SK-N-MC (cell line): ENCODE results near the gene PRPH2.

Experiments
- DNase-seq: peaks from one replicate; pipeline ENCODE4 v3.0.0-alpha.2; 2011; ENCODE audit warnings: low read depth, low spot score
- H3K27ac ChIP-seq: fragments of 200-600 bp; sonication (generic); 2 replicates; pipeline ENCODE4 v1.5.1; 2016; ENCODE audit warnings: mixed run types
- H3K36me3 ChIP-seq: fragments of 200-600 bp; sonication (generic); 2 replicates; pipeline ENCODE4 v1.6.1; 2017; ENCODE audit warnings: antibody characterized with exemption, low read length, mixed read lengths; ENCODE audit not compliant: insufficient read depth
- H3K4me3 ChIP-seq: fragments of 200-600 bp; sonication (generic); 2 replicates; pipeline ENCODE4 v1.5.1; 2016
- H3K9ac ChIP-seq: fragments of 200-600 bp; sonication (generic); 2 replicates; pipeline ENCODE4 v1.8.0; 2017; ENCODE audit warnings: mixed run types, mixed read lengths; ENCODE audit not compliant: insufficient read length
- H3K9me3 ChIP-seq: fragments of 200-600 bp; sonication (generic); 2 replicates; pipeline ENCODE4 v1.6.1; 2017; ENCODE audit warnings: low read depth, mild to moderate bottlenecking, antibody characterized with exemption, low read length, moderate library complexity, mixed read lengths
- EZH2 ChIP-seq: fragments of 200-600 bp; sonication (generic); IDR thresholded peaks from one replicate; pipeline ENCODE4 v1.6.1; 2017; ENCODE audit warnings: antibody characterized with exemption
- FOXP2 ChIP-seq: optimal IDR thresholded peaks from 2 replicates; pipeline ENCODE3; 2011; ENCODE audit warnings: mild to moderate bottlenecking, moderate library complexity; ENCODE audit not compliant: insufficient read depth; ENCODE audit errors: extremely low read length, control extremely low read depth
- POLR2AphosphoS5 ChIP-seq: IDR thresholded peaks from 2 replicates; pipeline ENCODE4 v1.6.1; 2012; ENCODE audit warnings: mild to moderate bottlenecking, low read depth, low read length, borderline replicate concordance

PRPH2 gene

DNA sequence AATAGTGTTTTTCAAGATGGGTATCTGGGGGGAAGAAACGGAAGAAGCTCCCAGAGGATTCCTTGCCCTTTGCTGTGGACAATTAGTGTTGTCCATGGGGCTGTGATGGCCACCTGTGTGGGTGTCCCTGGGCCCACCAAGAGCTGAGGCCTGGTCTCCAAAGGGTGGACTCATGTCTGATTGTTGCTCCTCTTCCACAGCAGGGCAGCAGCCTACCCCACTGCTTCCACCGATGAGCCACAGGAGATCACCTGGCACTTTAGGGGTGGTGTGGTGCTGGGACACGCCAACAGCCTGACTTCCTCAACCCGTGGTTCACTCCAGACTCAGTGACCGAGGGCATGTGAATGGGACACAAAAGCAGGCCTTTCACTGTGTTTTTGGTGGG lies 25.1 kb downstream of the PRPH2 start:
- Histone ChIP-seq H3K4me3 (no peak overlapping the region), H3K9ac (no peak overlapping the region), H3K27ac (no peak overlapping the region), H3K36me3 (peaks cover 9% of the 10 kb centered on the region), H3K9me3 (no peaks in the 10 kb centered on the region)
- DNase-seq, result no peak
- TF ChIP-seq FOXP2 (no peak), EZH2 (no peak), POLR2AphosphoS5 (no peak)

DNA sequence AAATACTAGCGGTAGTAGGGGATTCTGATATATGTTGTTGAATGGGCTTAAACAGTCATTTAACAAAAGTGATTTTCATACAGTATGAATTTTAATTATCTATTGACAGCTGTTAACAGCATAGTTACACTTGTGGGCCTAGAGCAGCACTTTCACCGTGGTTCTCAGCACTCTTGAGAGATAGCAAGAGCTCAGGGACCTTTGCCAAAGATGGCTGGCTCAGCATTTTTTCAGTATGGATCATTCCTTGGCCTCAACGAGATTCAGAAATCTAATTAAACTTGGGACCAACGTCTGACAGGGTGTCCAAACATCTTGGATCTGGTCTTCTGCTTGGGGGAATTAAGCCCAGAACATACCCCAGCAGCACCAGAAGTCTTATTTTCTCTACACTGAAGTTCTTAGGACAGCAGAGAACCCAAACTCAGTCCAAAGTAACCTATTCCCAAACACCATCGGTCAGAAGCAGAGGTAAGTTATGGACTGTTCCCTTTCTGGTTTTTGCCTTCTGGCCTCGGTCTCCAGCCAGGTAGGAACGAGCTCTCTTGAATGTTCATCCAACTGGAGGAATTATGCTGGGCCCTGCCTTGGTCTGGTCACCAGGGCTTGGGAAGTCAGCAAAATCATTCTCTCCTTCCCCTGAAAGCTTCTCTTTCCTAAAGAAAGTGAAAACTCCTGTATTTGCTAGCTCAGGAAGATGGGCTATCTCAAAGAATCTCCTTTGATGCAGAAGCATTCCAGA lies 25.7 kb downstream of the PRPH2 start:
- Histone ChIP-seq H3K9me3 (no peaks in the 10 kb centered on the region), H3K36me3 (peaks cover 10% of the 10 kb centered on the region), H3K27ac (no peak overlapping the region), H3K9ac (no peak overlapping the region), H3K4me3 (no peak overlapping the region)
- TF ChIP-seq EZH2, result no peak
- TF ChIP-seq POLR2AphosphoS5, result no peak
- no peak for TF ChIP-seq FOXP2
- no peak for DNase-seq

DNA sequence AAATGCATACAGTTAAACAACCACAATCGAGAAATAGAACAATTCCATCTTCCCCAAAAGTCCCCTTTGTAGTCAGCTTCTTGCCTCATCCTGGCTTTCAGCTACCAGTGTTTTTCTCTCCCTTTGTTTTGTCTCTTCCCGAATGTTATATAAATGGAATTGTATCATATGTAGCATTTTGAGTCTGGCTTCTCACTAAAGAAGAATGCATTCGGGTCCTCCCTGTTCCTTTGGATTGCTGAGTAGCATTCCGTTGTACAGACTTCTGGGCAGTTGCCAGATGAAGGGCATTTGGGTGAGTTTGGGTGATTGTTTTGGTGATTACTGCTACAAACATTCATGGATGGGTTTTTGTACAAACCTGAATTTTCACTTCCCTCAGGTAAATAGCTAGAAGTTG lies 27.8 kb downstream of the PRPH2 start:
- H3K9me3 ChIP-seq, result no peaks in the 10 kb centered on the region
- no peak overlapping the region for H3K9ac ChIP-seq
- H3K36me3 ChIP-seq, result peaks cover 24% of the 10 kb centered on the region
- TF ChIP-seq POLR2AphosphoS5 (no peak), FOXP2 (no peak), EZH2 (no peak)
- H3K4me3 ChIP-seq, result no peak overlapping the region
- H3K27ac ChIP-seq, result no peak overlapping the region
- no peak for DNase-seq

DNA sequence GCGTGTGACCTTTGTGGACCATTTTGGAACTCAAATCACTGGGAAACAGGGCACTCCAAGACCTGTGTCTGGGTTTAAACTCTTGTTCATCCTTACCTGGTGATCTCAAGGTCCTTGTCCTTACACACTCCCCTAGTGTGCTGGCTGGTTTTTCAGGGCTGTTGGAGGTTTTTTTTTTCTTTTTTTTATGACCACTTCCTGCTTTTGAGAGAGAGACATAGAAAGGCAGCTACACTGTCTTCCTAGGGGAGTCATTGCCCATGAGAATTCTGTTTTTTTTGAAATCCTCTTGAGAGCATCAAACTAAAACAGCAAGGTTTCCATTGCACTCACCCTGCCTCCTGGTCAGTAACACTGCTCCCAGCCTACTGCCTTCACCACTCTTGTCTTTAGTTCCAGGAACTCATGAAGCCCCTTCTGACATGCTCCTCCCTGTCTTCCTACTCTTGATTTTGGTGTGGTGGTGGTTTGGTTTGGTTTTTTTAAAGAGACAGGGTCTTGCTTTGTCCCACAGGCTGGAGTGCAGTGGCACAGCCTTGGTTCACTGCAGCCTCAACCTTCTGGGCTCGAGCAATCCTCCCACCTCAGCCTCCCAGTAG lies 28.6 kb downstream of the PRPH2 start:
- H3K9ac ChIP-seq, result no peak overlapping the region
- DNase-seq, result no peak
- TF ChIP-seq FOXP2, result no peak
- no peak for TF ChIP-seq POLR2AphosphoS5
- no peak for TF ChIP-seq EZH2
- H3K27ac ChIP-seq, result no peak overlapping the region
- H3K36me3 ChIP-seq, result peaks cover 31% of the 10 kb centered on the region
- no peak overlapping the region for H3K4me3 ChIP-seq
- no peaks in the 10 kb centered on the region for H3K9me3 ChIP-seq

DNA sequence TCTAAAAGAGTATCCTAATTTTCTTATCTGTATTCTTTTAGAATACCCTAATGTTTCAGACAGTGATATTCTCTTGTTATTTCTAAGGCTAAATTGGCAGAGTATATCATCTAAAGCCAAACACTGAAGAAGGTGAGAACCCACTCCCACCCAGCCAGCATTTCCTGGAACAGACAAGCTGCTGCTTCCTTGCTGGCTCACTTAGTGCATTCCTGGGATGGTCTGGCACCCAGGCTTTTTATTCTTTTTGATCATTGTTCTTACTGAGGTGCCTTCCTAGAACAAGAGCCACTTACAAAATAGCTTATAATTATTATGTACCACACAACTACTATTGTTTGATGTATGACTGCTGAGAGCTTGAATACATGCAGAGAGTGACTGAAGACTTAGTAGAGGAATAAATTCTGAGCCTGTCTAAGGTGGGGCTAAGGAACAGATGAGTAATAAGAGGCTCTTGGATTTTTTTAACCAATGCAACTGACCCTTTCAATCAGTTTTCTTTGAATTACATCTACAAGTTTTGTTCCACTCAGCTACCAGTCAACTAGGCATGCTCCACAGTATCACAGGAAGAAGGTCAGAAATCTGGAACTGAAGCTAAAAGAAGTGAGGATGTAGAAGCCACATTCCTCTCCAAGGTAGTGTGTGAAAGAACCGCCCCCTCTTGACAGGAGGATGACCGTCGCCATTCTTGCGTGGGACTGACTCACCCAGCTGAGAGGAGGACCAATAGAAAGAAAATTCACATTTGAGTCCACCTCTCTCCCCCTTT lies 30.1 kb downstream of the PRPH2 start:
- Histone ChIP-seq H3K9ac (no peak overlapping the region), H3K36me3 (peaks cover 36% of the 10 kb centered on the region), H3K27ac (no peak overlapping the region), H3K4me3 (no peak overlapping the region), H3K9me3 (no peaks in the 10 kb centered on the region)
- no peak for DNase-seq
- TF ChIP-seq POLR2AphosphoS5, result no peak
- TF ChIP-seq FOXP2, result no peak
- no peak for TF ChIP-seq EZH2

DNA sequence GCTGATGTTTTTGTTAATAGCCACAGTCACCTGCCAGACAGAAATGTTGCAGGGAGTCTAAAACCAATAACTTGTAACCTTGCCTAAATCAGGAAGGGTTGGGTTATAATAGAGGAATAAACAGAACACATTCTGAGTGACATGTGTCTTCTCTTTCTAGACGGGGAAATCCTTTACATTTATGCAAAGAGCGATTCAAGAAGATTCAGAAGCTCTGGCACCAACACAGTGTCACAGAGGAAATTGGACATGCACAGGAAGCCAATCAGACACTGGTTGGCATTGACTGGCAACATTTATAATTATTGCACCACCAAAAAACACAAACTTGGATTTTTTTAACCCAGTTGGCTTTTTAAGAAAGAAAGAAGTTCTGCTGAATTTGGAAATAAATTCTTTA lies 31.5 kb downstream of the PRPH2 start:
- Histone ChIP-seq H3K9ac (no peak overlapping the region), H3K36me3 (peaks cover 36% of the 10 kb centered on the region), H3K4me3 (no peak overlapping the region), H3K27ac (no peak overlapping the region), H3K9me3 (no peaks in the 10 kb centered on the region)
- TF ChIP-seq FOXP2, result no peak
- TF ChIP-seq EZH2, result no peak
- TF ChIP-seq POLR2AphosphoS5, result no peak
- DNase-seq, result no peak

DNA sequence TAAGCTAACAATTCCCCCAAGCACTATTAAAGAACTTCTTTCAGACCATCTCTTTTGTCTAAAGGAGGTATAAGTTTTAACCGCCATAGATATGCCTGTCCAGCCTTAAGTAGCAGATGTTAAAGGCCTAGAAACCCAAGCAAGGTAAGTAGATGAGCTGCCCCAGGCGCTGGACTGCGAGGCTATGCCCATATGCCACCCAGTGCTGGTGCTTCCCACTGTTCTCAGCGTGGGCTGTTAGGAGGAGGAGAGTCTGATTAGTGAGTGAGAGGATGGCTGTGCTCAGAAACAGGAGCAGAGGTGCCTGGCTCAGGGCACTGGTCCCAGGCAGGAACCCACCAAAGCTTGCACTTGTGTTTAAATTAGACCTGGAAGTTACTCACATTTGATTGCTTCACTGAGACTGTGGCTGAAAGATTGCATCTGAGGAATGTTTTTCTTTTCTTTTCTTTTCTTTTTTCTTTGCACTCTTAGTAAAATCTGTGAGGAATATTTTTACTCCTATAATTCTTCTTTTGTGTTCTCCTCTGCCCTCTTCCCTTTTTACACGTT lies 32.2 kb downstream of the PRPH2 start:
- no peak overlapping the region for H3K4me3 ChIP-seq
- H3K36me3 ChIP-seq, result peaks cover 36% of the 10 kb centered on the region
- no peak overlapping the region for H3K27ac ChIP-seq
- H3K9ac ChIP-seq, result no peak overlapping the region
- TF ChIP-seq EZH2, result no peak
- no peak for TF ChIP-seq POLR2AphosphoS5
- no peak for TF ChIP-seq FOXP2
- no peaks in the 10 kb centered on the region for H3K9me3 ChIP-seq
- no peak for DNase-seq

DNA sequence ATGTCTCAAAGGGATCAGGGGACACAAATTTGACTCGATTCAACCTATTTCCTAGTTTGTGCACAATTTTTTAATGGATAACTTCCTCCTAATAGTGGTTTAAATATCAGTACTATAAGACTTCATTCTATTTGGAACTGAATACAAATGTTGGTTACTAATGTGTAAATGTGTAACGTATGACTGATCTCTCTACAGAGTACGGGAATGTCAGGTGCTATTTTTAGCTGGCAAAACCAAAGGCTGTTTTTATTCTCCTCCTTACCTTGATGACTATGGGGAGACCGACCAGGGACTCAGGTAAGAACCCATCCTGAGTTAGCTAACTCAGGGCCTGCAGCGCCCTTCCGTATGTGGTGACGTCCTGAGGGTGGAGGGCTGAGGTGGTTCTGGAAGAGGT lies 33.0 kb downstream of the PRPH2 start:
- H3K27ac ChIP-seq, result no peak overlapping the region
- DNase-seq, result no peak
- H3K36me3 ChIP-seq, result peaks cover 41% of the 10 kb centered on the region
- no peak overlapping the region for H3K4me3 ChIP-seq
- no peaks in the 10 kb centered on the region for H3K9me3 ChIP-seq
- TF ChIP-seq EZH2 (no peak), FOXP2 (no peak), POLR2AphosphoS5 (no peak)
- H3K9ac ChIP-seq, result no peak overlapping the region
